GM19455 (cell line): ENCODE measurements around the gene C10orf143.

Experiments used
- ATAC-seq: cut with Tn5 transposase; IDR thresholded peaks from one replicate; pipeline ENCODE4 v1.9.1; 2021; ENCODE audit not compliant: unreplicated experiment

The C10orf143 gene

GRCh38 chr10:130016993-130017630 is 93.5 kb downstream of the C10orf143 start:
- no peak for ATAC-seq

DNA sequence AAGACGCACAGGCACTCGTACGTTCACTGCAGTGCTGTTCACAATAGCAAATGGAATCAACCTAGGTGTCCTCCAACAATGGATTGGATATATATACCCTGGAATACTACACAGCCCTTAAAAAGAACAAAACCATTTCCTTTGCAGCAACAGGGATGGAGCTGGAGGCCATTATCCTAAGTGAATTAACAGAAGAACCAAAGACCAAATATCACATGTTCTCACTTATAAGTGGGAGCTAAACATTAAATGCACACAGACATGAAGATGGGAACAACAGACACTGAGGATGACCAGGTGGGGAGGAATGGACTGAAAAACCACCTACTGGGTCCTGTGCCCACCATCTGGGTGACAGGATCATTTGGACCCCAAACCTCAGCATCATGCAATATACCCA is 94.5 kb downstream of the C10orf143 start:
- no peak for ATAC-seq

DNA sequence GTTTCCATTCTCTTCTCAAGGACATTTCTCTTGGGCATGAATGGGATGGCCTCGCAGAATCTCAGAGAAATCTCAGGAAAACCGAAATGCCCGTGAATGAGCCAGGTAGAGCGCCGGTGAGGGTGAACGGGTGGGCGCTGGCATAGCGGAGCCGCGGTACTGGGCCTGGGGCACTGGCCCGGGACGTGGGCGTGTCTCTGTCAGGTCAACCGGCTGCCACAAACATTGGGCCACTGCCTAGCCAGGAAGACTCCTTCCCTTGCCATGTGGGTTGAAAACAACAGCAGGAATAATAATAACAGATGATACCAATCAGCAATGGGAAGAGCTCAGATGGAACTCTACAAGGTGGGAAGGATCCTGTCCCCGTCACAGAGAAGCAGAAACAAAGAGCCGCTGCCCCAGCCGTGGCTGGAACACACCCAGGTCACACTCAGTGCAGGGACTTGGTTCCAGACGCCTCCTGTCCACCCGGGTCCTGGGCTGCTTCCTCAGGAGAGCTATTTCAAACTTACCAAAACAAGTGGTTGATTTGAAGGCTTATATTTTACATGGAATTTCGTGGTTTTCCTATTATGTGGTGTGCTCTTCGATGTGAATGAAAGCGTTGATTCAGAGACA is 95.4 kb downstream of the C10orf143 start:
- ATAC-seq: no peak

- ATAC-seq: no peak
These were observed 96.2 kb downstream of the C10orf143 start for GRCh38 chr10:130014263-130015074.
